Trophoblast cell (in vitro differentiated cells and primary cell): ENCODE data around the gene PLD2.

Source experiments
- DNase-seq, 2 donors: peaks; one replicate each; pipeline ENCODE4 v3.0.0-alpha.2; 2016
- H2AFZ ChIP-seq: 2 replicates; pipeline ENCODE4 v1.6.1; 2013; ENCODE audit warnings: low read length, moderate library complexity, mild to moderate bottlenecking; ENCODE audit not compliant: insufficient read depth, poor library complexity
- H2AK5ac ChIP-seq: 2 replicates; pipeline ENCODE4 v1.6.1; 2013; ENCODE audit warnings: mild to moderate bottlenecking, low read length
- H2BK120ac ChIP-seq: 2 replicates; pipeline ENCODE4 v1.6.1; 2013; ENCODE audit warnings: low read length, mild to moderate bottlenecking, moderate library complexity; ENCODE audit not compliant: insufficient read depth, poor library complexity
- H2BK12ac ChIP-seq: 2 replicates; pipeline ENCODE4 v1.6.1; 2013; ENCODE audit warnings: mild to moderate bottlenecking, low read length, moderate library complexity
- H2BK5ac ChIP-seq: 2 replicates; pipeline ENCODE4 v1.6.1; 2013; ENCODE audit warnings: low read length, low read depth, moderate library complexity, mild to moderate bottlenecking; ENCODE audit not compliant: poor library complexity
- H3K14ac ChIP-seq: 2 replicates; pipeline ENCODE4 v1.6.1; 2013; ENCODE audit warnings: mild to moderate bottlenecking, low read length
- H3K18ac ChIP-seq: 2 replicates; pipeline ENCODE4 v1.6.1; 2013; ENCODE audit warnings: mild to moderate bottlenecking, low read length
- H3K23ac ChIP-seq: 2 replicates; pipeline ENCODE4 v1.6.1; 2013; ENCODE audit warnings: low read length
- H3K27ac ChIP-seq: 2 replicates; pipeline ENCODE4 v1.5.1; 2013; ENCODE audit warnings: low read depth, mild to moderate bottlenecking, inconsistent platforms, low read length, moderate library complexity
- H3K27me3 ChIP-seq: 2 replicates; pipeline ENCODE4 v1.6.1; 2013; ENCODE audit warnings: inconsistent platforms, mild to moderate bottlenecking, low read length, moderate library complexity; ENCODE audit not compliant: insufficient read depth
- H3K36me3 ChIP-seq, 2 experiments: 1 replicate in 1 of 2; 2 replicates in 1 of 2; pipeline ENCODE4 v1.6.1; 2013; ENCODE audit warnings: low read length in 2 of 2, mild to moderate bottlenecking in 2 of 2, moderate library complexity in 1 of 2; ENCODE audit not compliant: insufficient read depth in 2 of 2, control insufficient read depth in 1 of 2
- H3K4ac ChIP-seq: 2 replicates; pipeline ENCODE4 v1.6.1; 2013; ENCODE audit warnings: low read depth, mild to moderate bottlenecking, low read length, moderate library complexity
- H3K4me1 ChIP-seq, 2 experiments: 1 replicate in 1 of 2; 2 replicates in 1 of 2; pipeline ENCODE4 v1.6.1; 2013; ENCODE audit warnings: low read length in 2 of 2, mild to moderate bottlenecking in 2 of 2, moderate library complexity in 1 of 2; ENCODE audit not compliant: insufficient read depth in 2 of 2, control insufficient read depth in 1 of 2
- H3K4me2 ChIP-seq: 2 replicates; pipeline ENCODE4 v1.6.1; 2013; ENCODE audit warnings: inconsistent platforms, mild to moderate bottlenecking, low read length, moderate library complexity
- H3K4me3 ChIP-seq: 2 replicates; pipeline ENCODE4 v1.5.1; 2013; ENCODE audit warnings: mild to moderate bottlenecking, low read depth, low read length, inconsistent platforms
- H3K79me1 ChIP-seq: one replicate; pipeline ENCODE4 v1.6.1; 2013; ENCODE audit warnings: low read length
- H3K79me2 ChIP-seq: 2 replicates; pipeline ENCODE4 v1.6.1; 2013; ENCODE audit warnings: low read length, mild to moderate bottlenecking; ENCODE audit not compliant: control insufficient read depth, insufficient read depth, poor library complexity
- H3K9ac ChIP-seq: 2 replicates; pipeline ENCODE4 v1.6.1; 2013; ENCODE audit warnings: mild to moderate bottlenecking, low read length
- H3K9me3 ChIP-seq: 2 replicates; pipeline ENCODE4 v1.6.1; 2013; ENCODE audit warnings: low read depth, mild to moderate bottlenecking, control low read depth, inconsistent platforms, low read length; ENCODE audit not compliant: insufficient read depth
- H4K12ac ChIP-seq: 2 replicates; pipeline ENCODE4 v1.6.1; 2013; ENCODE audit warnings: low read depth, mild to moderate bottlenecking, low read length, moderate library complexity
- H4K8ac ChIP-seq: 2 replicates; pipeline ENCODE4 v1.6.1; 2013; ENCODE audit warnings: low read depth, mild to moderate bottlenecking, low read length, moderate library complexity
- H4K91ac ChIP-seq: one replicate; pipeline ENCODE4 v1.6.1; 2013; ENCODE audit warnings: low read depth, mild to moderate bottlenecking, low read length, moderate library complexity
- WGBS: extraction: QIAGEN DNeasy Blood & Tissue Kit; methylation state at CpG from one replicate; pipeline ENCODE4 v1.1.7; 2013; ENCODE audit warnings: missing lambda C conversion rate; ENCODE audit not compliant: insufficient read length, insufficient coverage; ENCODE audit errors: extremely low coverage; 5-methylcytosine and 5-hydroxymethylcytosine counted together

Gene PLD2

DNA sequence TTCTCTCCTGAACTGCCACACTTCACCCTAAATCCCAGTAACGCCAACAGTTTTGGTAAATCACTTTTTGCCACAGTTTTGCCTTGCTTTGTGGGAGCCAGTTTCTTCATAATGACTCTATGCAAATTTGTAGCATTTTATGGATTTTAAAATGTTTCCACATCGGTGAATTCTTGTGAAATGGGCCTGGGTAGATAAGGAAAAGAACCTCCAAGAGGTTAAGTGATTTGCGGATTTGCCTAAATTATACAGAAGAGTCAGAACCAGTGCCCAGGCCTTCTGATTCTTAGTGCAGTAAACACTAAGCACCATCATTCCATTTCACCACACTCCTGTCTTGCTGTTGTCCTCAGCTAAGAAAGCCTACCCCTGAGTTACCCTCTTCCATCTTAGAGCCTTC, 44.1 kb downstream of the PLD2 start:
- Histone ChIP-seq H2BK5ac (peak overlapping the region; percentile 79), H3K9ac (no peak overlapping the region), H3K9me3 (no peaks in the 10 kb centered on the region), H2AFZ (peak overlapping the region; percentile 8), H3K79me1 (peaks cover 53% of the 10 kb centered on the region), H3K27me3 (no peaks in the 10 kb centered on the region), H3K36me3 (no peaks in the 10 kb centered on the region), H3K4me2 (peak overlapping the region; percentile 4), H2BK120ac (peak overlapping the region; percentile 82), H4K8ac (peak overlapping the region; percentile 3), H4K12ac (no peak overlapping the region), H2BK12ac (peak overlapping the region; percentile 55), H3K79me2 (peaks cover 20% of the 10 kb centered on the region), H3K18ac (peak overlapping the region; percentile 13), H3K4ac (peak overlapping the region; percentile 77), H3K4me3 (no peak overlapping the region), H4K91ac (peak overlapping the region; percentile 49), H3K27ac (peak overlapping the region; percentile 90), H2AK5ac (peak overlapping the region; percentile 98), H3K23ac (no peak overlapping the region), H3K14ac (peak overlapping the region; percentile 12), H3K4me1 (peaks cover 43 to 72% of the 10 kb centered on the region in 2 experiments)
- no CpG with 5 or more reads among the region's 3 CpGs for WGBS
- DNase-seq: peak in 1 of 2 donors; percentile 64

DNA sequence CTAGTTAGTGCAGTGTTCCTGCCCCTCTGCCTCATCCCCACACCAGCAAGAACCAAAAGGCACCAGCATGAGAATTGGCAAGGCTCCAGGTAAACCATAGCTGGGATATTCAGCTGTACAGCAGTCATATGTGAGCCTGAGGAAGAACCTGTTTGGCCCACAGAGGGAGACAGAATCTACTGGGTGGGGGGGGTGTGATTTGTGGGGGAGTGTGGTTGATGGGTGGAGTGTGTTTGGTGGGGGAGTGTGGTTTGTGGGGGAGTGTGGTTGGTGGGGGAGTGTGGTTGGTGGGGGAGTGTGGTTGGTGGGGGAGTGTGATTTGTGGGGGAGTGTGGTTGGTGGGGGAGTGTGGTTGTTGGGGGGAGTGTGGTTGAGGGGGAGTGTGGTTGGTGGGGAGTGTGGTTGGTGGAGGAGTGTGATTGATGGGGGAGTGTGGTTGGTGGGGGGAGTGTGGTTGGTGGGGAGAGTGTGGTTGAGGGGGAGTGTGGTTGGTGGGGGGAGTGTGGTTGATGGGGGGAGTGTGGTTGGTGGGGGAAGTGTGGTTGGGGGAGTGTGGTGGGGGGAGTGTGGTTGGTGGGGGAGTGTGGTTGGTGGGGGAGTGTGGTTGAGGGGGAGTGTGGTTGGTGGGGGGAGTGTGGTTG, 45.7 kb downstream of the PLD2 start:
- Histone ChIP-seq H3K4me3 (no peak overlapping the region), H4K8ac (no peak overlapping the region), H3K23ac (no peak overlapping the region), H2BK120ac (peak overlapping the region; percentile 20), H2AK5ac (peak overlapping the region; percentile 45), H3K9me3 (no peaks in the 10 kb centered on the region), H2BK5ac (no peak overlapping the region), H4K12ac (no peak overlapping the region), H4K91ac (peak overlapping the region; percentile 95), H3K4me2 (no peak overlapping the region), H3K27ac (peak overlapping the region; percentile 95), H3K18ac (peak overlapping the region; percentile 16), H3K79me1 (peaks cover 64% of the 10 kb centered on the region), H2BK12ac (peak overlapping the region; percentile 9), H3K4ac (peak overlapping the region; percentile 2), H3K79me2 (peaks cover 21% of the 10 kb centered on the region), H3K14ac (peak overlapping the region; percentile 53), H3K9ac (no peak overlapping the region), H3K27me3 (no peaks in the 10 kb centered on the region), H3K4me1 (peaks cover 55 to 74% of the 10 kb centered on the region in 2 experiments), H3K36me3 (peaks cover 0 to 2% of the 10 kb centered on the region in 2 experiments), H2AFZ (no peak overlapping the region)
- DNase-seq: peak in 1 of 2 donors; percentile 28

DNA sequence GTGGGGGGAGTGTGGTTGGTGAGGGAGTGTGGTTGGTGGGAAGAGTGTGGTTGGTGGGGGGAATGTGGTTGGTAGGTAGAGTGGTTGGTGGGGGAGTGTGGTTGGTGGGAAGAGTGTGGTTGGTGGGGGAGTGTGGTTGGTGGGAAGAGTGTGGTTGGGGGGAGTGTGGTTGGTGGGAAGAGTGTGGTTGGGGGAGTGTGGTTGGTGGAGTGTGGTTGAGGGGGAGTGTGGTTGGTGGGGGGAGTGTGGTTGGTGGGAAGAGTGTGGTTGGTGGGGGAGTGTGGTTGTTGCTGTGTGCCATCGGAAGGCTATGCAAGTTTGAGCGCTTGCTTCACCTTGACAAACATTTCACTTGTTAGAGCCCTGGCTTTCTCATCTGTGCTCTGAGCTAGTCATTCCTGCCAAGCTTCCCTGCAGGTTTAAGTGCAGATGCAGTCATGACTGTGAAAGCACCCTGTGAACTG, 46.3 kb downstream of the PLD2 start:
- no peaks in the 10 kb centered on the region for H3K9me3 ChIP-seq

DNA sequence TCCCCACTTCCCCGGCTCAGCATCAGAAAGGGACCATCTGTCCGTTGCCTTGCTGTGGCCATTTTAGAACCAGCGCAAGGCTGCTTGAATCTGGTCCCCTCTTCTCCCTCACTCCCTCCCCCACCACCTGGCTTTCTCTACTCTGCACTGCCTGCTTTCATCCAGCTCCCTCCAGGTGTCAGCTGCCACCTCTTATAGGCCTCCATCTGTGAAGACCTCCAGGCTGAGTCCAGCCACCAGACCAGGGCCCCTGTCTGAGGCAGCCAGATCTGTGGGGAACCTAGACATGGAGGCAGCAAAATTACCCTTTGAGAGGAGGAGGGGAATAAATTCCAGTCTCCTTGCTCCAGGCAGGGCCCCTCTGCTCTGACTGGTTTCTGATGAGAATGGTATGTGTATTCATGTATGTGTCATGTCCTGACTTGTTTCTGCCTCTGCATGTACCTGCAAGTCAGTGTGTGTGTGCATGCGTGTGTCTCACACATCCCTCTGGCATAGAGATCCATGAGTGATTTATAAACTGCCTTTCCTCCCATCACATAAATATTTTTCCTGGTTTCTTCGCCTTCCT, 47.2 kb downstream of the PLD2 start:
- Histone ChIP-seq H3K18ac (peak overlapping the region; percentile 37), H3K4me3 (no peak overlapping the region), H3K4me1 (peaks cover 52 to 76% of the 10 kb centered on the region in 2 experiments), H2AFZ (no peak overlapping the region), H3K27ac (peak overlapping the region; percentile 95), H2AK5ac (no peak overlapping the region), H3K4ac (peak overlapping the region; percentile 78), H3K27me3 (no peaks in the 10 kb centered on the region), H4K12ac (no peak overlapping the region), H3K4me2 (peak overlapping the region; percentile 2), H3K23ac (no peak overlapping the region), H2BK120ac (peak overlapping the region; percentile 96), H3K9me3 (no peaks in the 10 kb centered on the region), H4K91ac (peak overlapping the region; percentile 95), H3K14ac (peak overlapping the region; percentile 94), H2BK12ac (peak overlapping the region; percentile 98), H3K36me3 (peaks cover 0 to 2% of the 10 kb centered on the region in 2 experiments), H4K8ac (peak overlapping the region; percentile 3), H3K9ac (no peak overlapping the region), H2BK5ac (peak overlapping the region; percentile 97), H3K79me2 (peaks cover 21% of the 10 kb centered on the region), H3K79me1 (peaks cover 67% of the 10 kb centered on the region)
- DNase-seq: peak; percentile 51 to 53
- no CpG with 5 or more reads among the region's 5 CpGs for WGBS

More for the DNA sequence above, 46.3 kb downstream of the PLD2 start:
- H2AFZ ChIP-seq: peak overlapping the region; percentile 39
- peak overlapping the region; percentile 97 for H2AK5ac ChIP-seq
- peak overlapping the region; percentile 98 for H2BK12ac ChIP-seq
- WGBS: no CpG with 5 or more reads among the region's 2 CpGs
- H3K9ac ChIP-seq: peak overlapping the region; percentile 60
- H3K23ac ChIP-seq: no peak overlapping the region
- H3K18ac ChIP-seq: peak overlapping the region; percentile 93
- H4K8ac ChIP-seq: peak overlapping the region; percentile 89
- peak overlapping the region; percentile 71 for H4K12ac ChIP-seq
- peaks cover 18% of the 10 kb centered on the region for H3K79me2 ChIP-seq
- H2BK120ac ChIP-seq: peak overlapping the region; percentile 96
- H3K27ac ChIP-seq: peak overlapping the region; percentile 95
- peaks cover 62% of the 10 kb centered on the region for H3K79me1 ChIP-seq
- peaks cover 52 to 74% of the 10 kb centered on the region in 2 experiments for H3K4me1 ChIP-seq
- H2BK5ac ChIP-seq: peak overlapping the region; percentile 97
- H3K14ac ChIP-seq: peak overlapping the region; percentile 94
- no peak for DNase-seq
- H3K4me2 ChIP-seq: no peak overlapping the region
- H4K91ac ChIP-seq: peak overlapping the region; percentile 95
- H3K4me3 ChIP-seq: no peak overlapping the region
- H3K4ac ChIP-seq: peak overlapping the region; percentile 83
- H3K36me3 ChIP-seq: peaks cover 0 to 2% of the 10 kb centered on the region in 2 experiments
- H3K27me3 ChIP-seq: no peaks in the 10 kb centered on the region
